Omental fat pad (tissue), 4 donors: ENCODE data around the gene MRPL51. TPM values are rescaled to one million over a fixed set of nuclear protein-coding genes. Genes with fewer than 3 reads are reported as not detected.
"Not testable (repeated sequence)": the region's sequence is repeated elsewhere in the genome, so short reads cannot be mapped to it uniquely, and the experiment has no call there.

ENCODE experiments used
- ATAC-seq: fragments of 150-250 bp; one replicate; pipeline ENCODE4 v1.9.1; 2016; ENCODE audit warnings: mild to moderate bottlenecking, moderate library complexity; ENCODE audit not compliant: low FRiP score
- DNase-seq: peaks from one replicate; pipeline ENCODE4 v3.0.0-alpha.2; 2019; ENCODE audit warnings: low spot score
- total RNA-seq, 4 donors: library from RNA; depleted of rRNA; stranded (reverse); fragments of >200 nt; gene quantifications; one replicate each; pipeline ENCODE4 v1.1.0, GENCODE V29; 2016
- TF ChIP-seq, protein P1 (sequence below), 3 donors: fragments of 450-650 bp; IDR thresholded peaks; one replicate each; pipeline ENCODE4 v1.5.1; 2016 to 2017; ENCODE audit warnings: antibody characterized with exemption in 3 of 3, mild to moderate bottlenecking in 3 of 3, moderate library complexity in 2 of 3

MRPL51 gene
- total RNA-seq, 4 donors from 2014 or later, result 44.1 to 118 (median 67.8) TPM

DNA sequence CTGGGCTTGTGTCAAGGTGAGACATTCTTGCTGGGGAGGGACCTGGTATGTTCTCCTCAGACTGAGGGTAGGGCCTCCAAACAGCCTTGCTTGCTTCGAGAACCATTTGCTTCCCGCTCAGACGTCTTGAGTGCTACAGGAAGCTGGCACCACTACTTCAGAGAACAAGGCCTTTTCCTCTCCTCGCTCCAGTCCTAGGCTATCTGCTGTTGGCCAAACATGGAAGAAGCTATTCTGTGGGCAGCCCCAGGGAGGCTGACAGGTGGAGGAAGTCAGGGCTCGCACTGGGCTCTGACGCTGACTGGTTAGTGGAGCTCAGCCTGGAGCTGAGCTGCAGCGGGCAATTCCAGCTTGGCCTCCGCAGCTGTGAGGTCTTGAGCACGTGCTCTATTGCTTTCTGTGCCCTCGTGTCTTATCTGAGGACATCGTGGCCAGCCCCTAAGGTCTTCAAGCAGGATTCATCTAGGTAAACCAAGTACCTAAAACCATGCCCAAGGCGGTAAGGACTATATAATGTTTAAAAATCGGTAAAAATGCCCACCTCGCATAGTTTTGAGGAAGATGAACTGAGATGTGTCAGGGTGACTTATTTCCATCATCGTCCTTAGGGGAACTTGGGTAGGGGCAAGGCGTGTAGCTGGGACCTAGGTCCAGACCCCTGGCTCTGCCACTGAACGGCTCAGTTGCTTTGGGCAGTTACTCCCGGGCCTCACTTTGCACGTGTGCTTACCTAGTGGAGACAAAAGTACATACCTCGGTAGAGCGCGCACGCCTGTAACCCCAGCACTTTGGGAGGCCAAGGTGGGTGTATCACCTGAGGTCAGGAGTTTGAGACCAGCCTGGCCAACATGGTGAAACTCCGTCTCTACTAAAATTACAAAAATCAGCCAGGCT is 45.6 kb upstream of the MRPL51 start:
- TF ChIP-seq, protein P1, sequence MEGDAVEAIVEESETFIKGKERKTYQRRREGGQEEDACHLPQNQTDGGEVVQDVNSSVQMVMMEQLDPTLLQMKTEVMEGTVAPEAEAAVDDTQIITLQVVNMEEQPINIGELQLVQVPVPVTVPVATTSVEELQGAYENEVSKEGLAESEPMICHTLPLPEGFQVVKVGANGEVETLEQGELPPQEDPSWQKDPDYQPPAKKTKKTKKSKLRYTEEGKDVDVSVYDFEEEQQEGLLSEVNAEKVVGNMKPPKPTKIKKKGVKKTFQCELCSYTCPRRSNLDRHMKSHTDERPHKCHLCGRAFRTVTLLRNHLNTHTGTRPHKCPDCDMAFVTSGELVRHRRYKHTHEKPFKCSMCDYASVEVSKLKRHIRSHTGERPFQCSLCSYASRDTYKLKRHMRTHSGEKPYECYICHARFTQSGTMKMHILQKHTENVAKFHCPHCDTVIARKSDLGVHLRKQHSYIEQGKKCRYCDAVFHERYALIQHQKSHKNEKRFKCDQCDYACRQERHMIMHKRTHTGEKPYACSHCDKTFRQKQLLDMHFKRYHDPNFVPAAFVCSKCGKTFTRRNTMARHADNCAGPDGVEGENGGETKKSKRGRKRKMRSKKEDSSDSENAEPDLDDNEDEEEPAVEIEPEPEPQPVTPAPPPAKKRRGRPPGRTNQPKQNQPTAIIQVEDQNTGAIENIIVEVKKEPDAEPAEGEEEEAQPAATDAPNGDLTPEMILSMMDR (IDR thresholded peaks at IDR 0.05), result no peak
- no peak for DNase-seq
- ATAC-seq, result no peak

DNA sequence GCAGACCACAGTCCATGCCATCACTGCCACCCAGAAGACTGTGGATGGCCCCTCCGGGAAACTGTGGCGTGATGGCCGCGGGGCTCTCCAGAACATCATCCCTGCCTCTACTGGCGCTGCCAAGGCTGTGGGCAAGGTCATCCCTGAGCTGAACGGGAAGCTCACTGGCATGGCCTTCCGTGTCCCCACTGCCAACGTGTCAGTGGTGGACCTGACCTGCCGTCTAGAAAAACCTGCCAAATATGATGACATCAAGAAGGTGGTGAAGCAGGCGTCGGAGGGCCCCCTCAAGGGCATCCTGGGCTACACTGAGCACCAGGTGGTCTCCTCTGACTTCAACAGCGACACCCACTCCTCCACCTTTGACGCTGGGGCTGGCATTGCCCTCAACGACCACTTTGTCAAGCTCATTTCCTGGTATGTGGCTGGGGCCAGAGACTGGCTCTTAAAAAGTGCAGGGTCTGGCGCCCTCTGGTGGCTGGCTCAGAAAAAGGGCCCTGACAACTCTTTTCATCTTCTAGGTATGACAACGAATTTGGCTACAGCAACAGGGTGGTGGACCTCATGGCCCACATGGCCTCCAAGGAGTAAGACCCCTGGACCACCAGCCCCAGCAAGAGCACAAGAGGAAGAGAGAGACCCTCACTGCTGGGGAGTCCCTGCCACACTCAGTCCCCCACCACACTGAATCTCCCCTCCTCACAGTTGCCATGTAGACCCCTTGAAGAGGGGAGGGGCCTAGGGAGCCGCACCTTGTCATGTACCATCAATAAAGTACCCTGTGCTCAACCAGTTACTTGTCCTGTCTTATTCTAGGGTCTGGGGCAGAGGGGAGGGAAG is 44.7 kb upstream of the MRPL51 start:
- DNase-seq, ATAC-seq: not testable (repeated sequence)
- TF ChIP-seq, protein P1 (IDR thresholded peaks at IDR 0.05), result peak in 1 of 3 donors; percentile 17

DNA sequence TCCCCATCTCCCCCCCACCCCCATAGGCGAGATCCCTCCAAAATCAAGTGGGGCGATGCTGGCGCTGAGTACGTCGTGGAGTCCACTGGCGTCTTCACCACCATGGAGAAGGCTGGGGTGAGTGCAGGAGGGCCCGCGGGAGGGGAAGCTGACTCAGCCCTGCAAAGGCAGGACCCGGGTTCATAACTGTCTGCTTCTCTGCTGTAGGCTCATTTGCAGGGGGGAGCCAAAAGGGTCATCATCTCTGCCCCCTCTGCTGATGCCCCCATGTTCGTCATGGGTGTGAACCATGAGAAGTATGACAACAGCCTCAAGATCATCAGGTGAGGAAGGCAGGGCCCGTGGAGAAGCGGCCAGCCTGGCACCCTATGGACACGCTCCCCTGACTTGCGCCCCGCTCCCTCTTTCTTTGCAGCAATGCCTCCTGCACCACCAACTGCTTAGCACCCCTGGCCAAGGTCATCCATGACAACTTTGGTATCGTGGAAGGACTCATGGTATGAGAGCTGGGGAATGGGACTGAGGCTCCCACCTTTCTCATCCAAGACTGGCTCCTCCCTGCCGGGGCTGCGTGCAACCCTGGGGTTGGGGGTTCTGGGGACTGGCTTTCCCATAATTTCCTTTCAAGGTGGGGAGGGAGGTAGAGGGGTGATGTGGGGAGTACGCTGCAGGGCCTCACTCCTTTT is 44.0 kb upstream of the MRPL51 start:
- ATAC-seq, result no peak
- no peak for DNase-seq
- TF ChIP-seq, protein P1 (IDR thresholded peaks at IDR 0.05), result no peak

DNA sequence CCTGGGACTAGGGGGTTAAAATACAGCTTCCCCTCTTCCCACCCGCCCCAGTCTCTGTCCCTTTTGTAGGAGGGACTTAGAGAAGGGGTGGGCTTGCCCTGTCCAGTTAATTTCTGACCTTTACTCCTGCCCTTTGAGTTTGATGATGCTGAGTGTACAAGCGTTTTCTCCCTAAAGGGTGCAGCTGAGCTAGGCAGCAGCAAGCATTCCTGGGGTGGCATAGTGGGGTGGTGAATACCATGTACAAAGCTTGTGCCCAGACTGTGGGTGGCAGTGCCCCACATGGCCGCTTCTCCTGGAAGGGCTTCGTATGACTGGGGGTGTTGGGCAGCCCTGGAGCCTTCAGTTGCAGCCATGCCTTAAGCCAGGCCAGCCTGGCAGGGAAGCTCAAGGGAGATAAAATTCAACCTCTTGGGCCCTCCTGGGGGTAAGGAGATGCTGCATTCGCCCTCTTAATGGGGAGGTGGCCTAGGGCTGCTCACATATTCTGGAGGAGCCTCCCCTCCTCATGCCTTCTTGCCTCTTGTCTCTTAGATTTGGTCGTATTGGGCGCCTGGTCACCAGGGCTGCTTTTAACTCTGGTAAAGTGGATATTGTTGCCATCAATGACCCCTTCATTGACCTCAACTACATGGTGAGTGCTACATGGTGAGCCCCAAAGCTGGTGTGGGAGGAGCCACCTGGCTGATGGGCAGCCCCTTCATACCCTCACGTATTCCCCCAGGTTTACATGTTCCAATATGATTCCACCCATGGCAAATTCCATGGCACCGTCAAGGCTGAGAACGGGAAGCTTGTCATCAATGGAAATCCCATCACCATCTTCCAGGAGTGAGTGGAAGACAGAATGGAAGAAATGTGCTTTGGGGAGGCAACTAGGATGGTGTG is 43.1 kb upstream of the MRPL51 start:
- no peak for ATAC-seq
- no peak for DNase-seq
- TF ChIP-seq, protein P1 (IDR thresholded peaks at IDR 0.05), result no peak

DNA sequence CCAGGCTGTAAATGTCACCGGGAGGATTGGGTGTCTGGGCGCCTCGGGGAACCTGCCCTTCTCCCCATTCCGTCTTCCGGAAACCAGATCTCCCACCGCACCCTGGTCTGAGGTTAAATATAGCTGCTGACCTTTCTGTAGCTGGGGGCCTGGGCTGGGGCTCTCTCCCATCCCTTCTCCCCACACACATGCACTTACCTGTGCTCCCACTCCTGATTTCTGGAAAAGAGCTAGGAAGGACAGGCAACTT is 42.6 kb upstream of the MRPL51 start:
- no peak for ATAC-seq
- no peak for DNase-seq
- TF ChIP-seq, protein P1 (IDR thresholded peaks at IDR 0.05), result no peak
